PC-3 (cell line): Measurements from ENCODE around the gene UQCRQ.

Experiments used
- CTCF ChIP-seq: fragments of 300-600 bp; sonication (generic); conservative IDR thresholded peaks from 2 replicates; pipeline ENCODE4 v1.5.1; 2017; ENCODE audit warnings: antibody characterized with exemption, low read depth, mild to moderate bottlenecking, low read length
- EZH2phosphoT487 ChIP-seq: fragments of 300-600 bp; sonication (generic); IDR thresholded peaks from 2 replicates; pipeline ENCODE4 v1.6.1; 2018; ENCODE audit warnings: mild to moderate bottlenecking, antibody characterized with exemption, low read length, borderline replicate concordance

GRCh38 chr5:132821350-132821749 is 45.1 kb upstream of the UQCRQ start:
- TF ChIP-seq CTCF (no peak), EZH2phosphoT487 (no peak)
